ENCODE results near the gene CELF3. TPM values are rescaled to one million over a fixed set of nuclear protein-coding genes. Genes with fewer than 3 reads are reported as not detected.
"Not testable (repeated sequence)": the region's sequence is repeated elsewhere in the genome, so short reads cannot be mapped to it uniquely, and the experiment has no call there.

CELF3 gene
- total RNA-seq, 2 experiments from 2014 or later: not detected

- intact Hi-C loops (cut with micrococcal nuclease): loop anchor here (5.0 to 10.0 kb wide), 2 partner anchors 147 to 295 kb away; no protein-coding TSS in a partner anchor
- no peak overlapping the region for H3K27ac Mint-ChIP-seq
- no peak for TF ChIP-seq CTCF (IDR thresholded peaks at IDR 0.05)
Measured at GRCh38 chr1:151739590-151740355, 23.2 kb upstream of the CELF3 start.

DNA sequence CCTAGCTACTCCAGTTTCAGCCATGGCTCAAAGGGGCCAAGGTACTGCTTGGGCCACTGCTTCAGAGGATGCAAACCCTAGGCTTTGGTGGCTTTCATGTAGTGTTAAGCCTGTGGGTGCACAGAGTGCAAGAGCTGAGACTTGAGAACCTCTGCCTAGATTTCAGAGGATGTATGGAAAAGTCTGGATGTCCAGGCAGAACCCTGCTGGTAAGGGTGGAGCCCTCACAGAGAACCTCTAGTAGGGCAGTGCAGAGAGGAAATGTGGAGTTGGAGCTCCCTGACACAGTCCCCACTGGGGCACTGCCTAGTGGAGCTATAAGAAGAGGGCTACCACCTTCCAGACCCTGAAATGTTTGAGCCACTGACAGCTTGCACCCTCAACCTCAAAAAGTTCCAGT is 20.9 kb upstream of the CELF3 start:
- no peak for DNase-seq
- POLR2A ChIA-PET: no interaction called here
- H3K27ac Mint-ChIP-seq: no peak overlapping the region
- H3K9me3 Mint-ChIP-seq: peaks cover 10% of the 10 kb centered on the region
- intact Hi-C loops (cut with micrococcal nuclease): loop anchor here (5.0 to 10.0 kb wide), 2 partner anchors 145 to 293 kb away; no protein-coding TSS in a partner anchor
- ATAC-seq: no peak
- TF ChIP-seq CTCF (IDR thresholded peaks at IDR 0.05): no peak
- peaks cover 4% of the 10 kb centered on the region for H3K4me1 Mint-ChIP-seq (ENCODE audit: low read depth)
- H3K4me3 Mint-ChIP-seq: no peak overlapping the region
- H3K36me3 Mint-ChIP-seq (ENCODE audit: low read depth): peaks cover 3% of the 10 kb centered on the region
- H3K27me3 Mint-ChIP-seq: peaks cover 4% of the 10 kb centered on the region
- CTCF ChIA-PET: no interaction called here

More at GRCh38 chr1:151739590-151740355, 23.2 kb upstream of the CELF3 start:
- Mint-ChIP-seq H3K4me1 (ENCODE audit: low read depth) (peaks cover 4% of the 10 kb centered on the region), H3K9me3 (peaks cover 10% of the 10 kb centered on the region), H3K36me3 (ENCODE audit: low read depth) (peaks cover 3% of the 10 kb centered on the region), H3K27me3 (peaks cover 2% of the 10 kb centered on the region), H3K4me3 (no peak overlapping the region)
- ChIA-PET CTCF (interaction anchor here (1.6 kb wide), 1 partner anchor 146 kb away, joined by 6 read pairs; no protein-coding TSS in a partner anchor), POLR2A (interaction anchor here (0.8 kb wide), 1 partner anchor 23 kb away, joined by 3 read pairs; the partner anchor contains the start of gene MRPL9)
- ATAC-seq: no peak
- no peak for DNase-seq

DNA sequence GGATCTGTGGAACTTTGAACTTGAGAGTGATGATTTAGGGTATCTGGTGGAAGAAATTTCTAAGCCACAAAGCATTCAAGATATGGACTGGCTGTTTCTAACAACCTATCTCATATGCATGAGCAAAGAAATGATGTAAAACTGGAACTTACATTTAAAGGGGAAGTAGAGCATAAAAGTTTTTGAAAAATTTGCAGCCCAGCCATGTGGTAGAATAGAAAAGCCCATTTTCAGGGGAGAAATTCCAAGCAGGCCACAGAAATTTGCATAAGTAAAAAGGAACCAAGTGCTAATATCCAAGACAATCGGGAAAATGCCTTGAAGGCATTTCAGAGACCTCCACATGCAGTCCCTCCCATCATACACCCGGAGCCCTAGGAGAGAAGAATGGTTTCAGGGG is 20.4 kb upstream of the CELF3 start:
- no peak for DNase-seq
- ChIA-PET POLR2A (no interaction called here), CTCF (no interaction called here)
- Mint-ChIP-seq H3K27me3 (peaks cover 4% of the 10 kb centered on the region), H3K4me3 (no peak overlapping the region), H3K27ac (no peak overlapping the region), H3K9me3 (peaks cover 10% of the 10 kb centered on the region), H3K36me3 (ENCODE audit: low read depth) (peaks cover 3% of the 10 kb centered on the region), H3K4me1 (ENCODE audit: low read depth) (peaks cover 4% of the 10 kb centered on the region)
- no peak for TF ChIP-seq CTCF (IDR thresholded peaks at IDR 0.05)
- intact Hi-C loops (cut with micrococcal nuclease): loop anchor here (5.0 to 10.0 kb wide), 2 partner anchors 145 to 292 kb away; no protein-coding TSS in a partner anchor
- ATAC-seq: no peak

DNA sequence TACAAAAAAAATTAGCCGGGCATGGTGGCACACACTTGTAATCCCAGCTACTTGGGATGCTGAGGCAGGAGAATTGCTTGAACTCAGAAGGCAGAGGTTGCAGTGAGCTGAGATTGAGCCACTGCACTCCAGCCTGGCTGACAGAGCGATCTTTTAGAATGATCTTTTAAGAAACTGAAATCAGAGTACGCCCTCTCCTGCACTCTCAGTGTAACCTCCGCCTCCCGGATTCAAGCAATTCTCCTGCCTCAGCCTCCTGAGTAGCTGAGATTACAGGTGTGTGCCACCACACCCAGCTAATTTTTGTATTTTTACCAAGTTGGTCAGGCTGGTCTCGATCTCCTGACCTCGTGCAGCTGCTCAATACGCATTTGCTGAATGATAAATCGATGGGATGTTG is 17.4 kb upstream of the CELF3 start:
- CTCF ChIA-PET: interaction anchor here (1.0 to 3.5 kb wide), 20 partner anchors 11 to 433 kb away, joined by 3 to 34 read pairs (median 4); partner anchors contain the start of genes CELF3 and RIIAD1
- H3K4me1 Mint-ChIP-seq (ENCODE audit: low read depth); H3K27ac Mint-ChIP-seq; ATAC-seq; POLR2A ChIA-PET; H3K36me3 Mint-ChIP-seq (ENCODE audit: low read depth); H3K4me3 Mint-ChIP-seq; DNase-seq: not testable (repeated sequence)
- Mint-ChIP-seq H3K27me3 (peaks cover 14% of the 10 kb centered on the region), H3K9me3 (peaks cover 10% of the 10 kb centered on the region)
- intact Hi-C loops (cut with micrococcal nuclease): loop anchor here (10.0 kb wide), 1 partner anchor 289 kb away; no protein-coding TSS in a partner anchor

DNA sequence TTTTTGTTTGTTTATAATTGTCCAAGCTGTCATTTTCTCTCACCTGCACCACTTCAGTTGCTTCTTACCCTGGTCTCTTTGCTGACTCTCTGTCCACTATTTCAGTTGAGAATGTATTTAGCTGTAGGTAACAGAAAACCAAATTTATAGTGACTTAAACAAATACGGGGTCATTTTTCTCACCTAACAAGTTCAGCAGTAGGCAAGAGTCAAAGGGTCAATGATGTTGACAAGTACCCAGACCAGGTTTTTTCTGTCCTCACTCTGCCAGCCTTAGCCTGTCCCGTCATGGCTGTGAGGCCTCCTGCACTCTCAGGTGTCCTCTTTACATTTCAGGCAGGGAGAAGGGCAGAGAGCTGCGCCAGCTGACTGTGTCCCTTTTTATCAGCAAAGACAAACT is 16.5 kb upstream of the CELF3 start:
- H3K27me3 Mint-ChIP-seq: peaks cover 20% of the 10 kb centered on the region
- intact Hi-C loops (cut with micrococcal nuclease): loop anchor here (10.0 kb wide), 1 partner anchor 288 kb away; no protein-coding TSS in a partner anchor
- no peak overlapping the region for H3K27ac Mint-ChIP-seq
- TF ChIP-seq CTCF (IDR thresholded peaks at IDR 0.05): no peak
- POLR2A ChIA-PET: no interaction called here
- H3K36me3 Mint-ChIP-seq (ENCODE audit: low read depth): peaks cover 3% of the 10 kb centered on the region
- no peaks in the 10 kb centered on the region for H3K4me1 Mint-ChIP-seq (ENCODE audit: low read depth)
- H3K4me3 Mint-ChIP-seq: no peak overlapping the region
- peaks cover 8% of the 10 kb centered on the region for H3K9me3 Mint-ChIP-seq
- CTCF ChIA-PET: interaction anchor here (1.4 to 3.5 kb wide), 5 partner anchors 40 to 309 kb away, joined by 3 to 34 read pairs (median 4); no protein-coding TSS in a partner anchor
- ATAC-seq (no peak), DNase-seq (no peak)
